ENCODE measurements around the gene HCCS.

HCCS gene

GRCh38 chrX:11099465-11099864, 11.7 kb upstream of the HCCS start:
- Histone ChIP-seq H3K36me3 (ENCODE audit: control insufficient read depth, insufficient read depth, low read length) (no peaks in the 10 kb centered on the region), H3K27ac (ENCODE audit: low read length) (no peak overlapping the region)
- DNase-seq (ENCODE audit: low read depth, low spot score) = no peak

GRCh38 chrX:11100281-11101035, 10.7 kb upstream of the HCCS start:
- no CpG with 5 or more reads among the region's 10 CpGs for WGBS (ENCODE audit: insufficient coverage, insufficient read length)
- H3K4me3 ChIP-seq (ENCODE audit: low read length) = no peak overlapping the region
- H3K9me3 ChIP-seq (ENCODE audit: control insufficient read depth, insufficient read depth, low read length) = no peaks in the 10 kb centered on the region
- no peaks in the 10 kb centered on the region for H3K36me3 ChIP-seq (ENCODE audit: control insufficient read depth, insufficient read depth, low read length)
- no peak overlapping the region for H3K27ac ChIP-seq (ENCODE audit: low read length)
- H3K4me1 ChIP-seq (ENCODE audit: control insufficient read depth, insufficient read depth, low read length) = no peaks in the 10 kb centered on the region
- no peaks in the 10 kb centered on the region for H3K27me3 ChIP-seq (ENCODE audit: control insufficient read depth, insufficient read depth, low read length)
- DNase-seq (ENCODE audit: low read depth, low spot score) = no peak

More at GRCh38 chrX:11099465-11099864, 11.7 kb upstream of the HCCS start:
- Histone ChIP-seq H3K4me3 (ENCODE audit: low read length) (no peak overlapping the region), H3K4me1 (ENCODE audit: control insufficient read depth, insufficient read depth, low read length) (no peaks in the 10 kb centered on the region), H3K27me3 (ENCODE audit: control insufficient read depth, insufficient read depth, low read length) (no peaks in the 10 kb centered on the region), H3K9me3 (ENCODE audit: control insufficient read depth, insufficient read depth, low read length) (no peaks in the 10 kb centered on the region)

- Histone ChIP-seq H3K4me3 (ENCODE audit: low read length) (no peak overlapping the region), H3K27ac (ENCODE audit: low read length) (no peak overlapping the region), H3K27me3 (ENCODE audit: control insufficient read depth, insufficient read depth, low read length) (no peaks in the 10 kb centered on the region), H3K4me1 (ENCODE audit: control insufficient read depth, insufficient read depth, low read length) (no peaks in the 10 kb centered on the region), H3K36me3 (ENCODE audit: control insufficient read depth, insufficient read depth, low read length) (no peaks in the 10 kb centered on the region), H3K9me3 (ENCODE audit: control insufficient read depth, insufficient read depth, low read length) (no peaks in the 10 kb centered on the region)
- no peak for DNase-seq (ENCODE audit: low read depth, low spot score)
- WGBS (ENCODE audit: insufficient coverage, insufficient read length) = no CpG with 5 or more reads among the region's 3 CpGs
Measured at GRCh38 chrX:11103006-11103405, 8.1 kb upstream of the HCCS start.

- no peak overlapping the region for H3K4me3 ChIP-seq (ENCODE audit: low read length)
- no peak for DNase-seq (ENCODE audit: low read depth, low spot score)
Measured at GRCh38 chrX:11103751-11104150, 7.4 kb upstream of the HCCS start.

GRCh38 chrX:11105080-11105479, 6.1 kb upstream of the HCCS start:
- H3K4me3 ChIP-seq (ENCODE audit: low read length) = no peak overlapping the region
- H3K27me3 ChIP-seq (ENCODE audit: control insufficient read depth, insufficient read depth, low read length) = no peaks in the 10 kb centered on the region
- no peaks in the 10 kb centered on the region for H3K36me3 ChIP-seq (ENCODE audit: control insufficient read depth, insufficient read depth, low read length)
- H3K4me1 ChIP-seq (ENCODE audit: control insufficient read depth, insufficient read depth, low read length) = no peaks in the 10 kb centered on the region
- no peaks in the 10 kb centered on the region for H3K9me3 ChIP-seq (ENCODE audit: control insufficient read depth, insufficient read depth, low read length)
- H3K27ac ChIP-seq (ENCODE audit: low read length) = no peak overlapping the region
- DNase-seq (ENCODE audit: low read depth, low spot score) = no peak
- WGBS (ENCODE audit: insufficient coverage, insufficient read length) = no CpG with 5 or more reads among the region's 4 CpGs

More at GRCh38 chrX:11103751-11104150, 7.4 kb upstream of the HCCS start:
- H3K36me3 ChIP-seq (ENCODE audit: control insufficient read depth, insufficient read depth, low read length) = no peaks in the 10 kb centered on the region
- WGBS (ENCODE audit: insufficient coverage, insufficient read length) = no CpG with 5 or more reads among the region's 2 CpGs
- no peaks in the 10 kb centered on the region for H3K4me1 ChIP-seq (ENCODE audit: control insufficient read depth, insufficient read depth, low read length)
- H3K9me3 ChIP-seq (ENCODE audit: control insufficient read depth, insufficient read depth, low read length) = no peaks in the 10 kb centered on the region
- H3K27me3 ChIP-seq (ENCODE audit: control insufficient read depth, insufficient read depth, low read length) = no peaks in the 10 kb centered on the region
- H3K27ac ChIP-seq (ENCODE audit: low read length) = no peak overlapping the region

- 100% methylated on average over 3 of the region's 4 CpGs for WGBS (ENCODE audit: insufficient coverage, insufficient read length)
- no peaks in the 10 kb centered on the region for H3K9me3 ChIP-seq (ENCODE audit: control insufficient read depth, insufficient read depth, low read length)
- no peak overlapping the region for H3K27ac ChIP-seq (ENCODE audit: low read length)
- no peak overlapping the region for H3K4me3 ChIP-seq (ENCODE audit: low read length)
- H3K36me3 ChIP-seq (ENCODE audit: control insufficient read depth, insufficient read depth, low read length) = no peaks in the 10 kb centered on the region
- no peaks in the 10 kb centered on the region for H3K4me1 ChIP-seq (ENCODE audit: control insufficient read depth, insufficient read depth, low read length)
- no peak for DNase-seq (ENCODE audit: low read depth, low spot score)
- H3K27me3 ChIP-seq (ENCODE audit: control insufficient read depth, insufficient read depth, low read length) = no peaks in the 10 kb centered on the region
Measured at GRCh38 chrX:11108253-11108941, 2.7 kb upstream of the HCCS start.

GRCh38 chrX:11109968-11110367, 1.2 kb upstream of the HCCS start:
- Histone ChIP-seq H3K9me3 (ENCODE audit: control insufficient read depth, insufficient read depth, low read length) (no peaks in the 10 kb centered on the region), H3K27ac (ENCODE audit: low read length) (no peak overlapping the region), H3K27me3 (ENCODE audit: control insufficient read depth, insufficient read depth, low read length) (no peaks in the 10 kb centered on the region), H3K4me1 (ENCODE audit: control insufficient read depth, insufficient read depth, low read length) (no peaks in the 10 kb centered on the region), H3K4me3 (ENCODE audit: low read length) (no peak overlapping the region), H3K36me3 (ENCODE audit: control insufficient read depth, insufficient read depth, low read length) (no peaks in the 10 kb centered on the region)
- 100% methylated on average over 1 of the region's 2 CpGs for WGBS (ENCODE audit: insufficient coverage, insufficient read length)
- no peak for DNase-seq (ENCODE audit: low read depth, low spot score)

GRCh38 chrX:11111947-11112346, 815 bp downstream of the HCCS start:
- Histone ChIP-seq H3K36me3 (ENCODE audit: control insufficient read depth, insufficient read depth, low read length) (no peaks in the 10 kb centered on the region; the same call in 1 of the 2 replicates), H3K4me1 (ENCODE audit: control insufficient read depth, insufficient read depth, low read length) (no peaks in the 10 kb centered on the region), H3K9me3 (ENCODE audit: control insufficient read depth, insufficient read depth, low read length) (no peaks in the 10 kb centered on the region), H3K27me3 (ENCODE audit: control insufficient read depth, insufficient read depth, low read length) (no peaks in the 10 kb centered on the region), H3K27ac (ENCODE audit: low read length) (no peak overlapping the region), H3K4me3 (ENCODE audit: low read length) (peak overlapping the region; percentile 74; the same call in 1 of the 2 replicates)
- DNase-seq (ENCODE audit: low read depth, low spot score) = no peak
- no CpG with 5 or more reads among the region's 9 CpGs for WGBS (ENCODE audit: insufficient coverage, insufficient read length)

GRCh38 chrX:11113731-11114130, 2.6 kb downstream of the HCCS start:
- H3K4me1 ChIP-seq (ENCODE audit: control insufficient read depth, insufficient read depth, low read length) = no peaks in the 10 kb centered on the region
- no peaks in the 10 kb centered on the region for H3K9me3 ChIP-seq (ENCODE audit: control insufficient read depth, insufficient read depth, low read length)
- H3K27ac ChIP-seq (ENCODE audit: low read length) = no peak overlapping the region
- no peak for DNase-seq (ENCODE audit: low read depth, low spot score)
- H3K36me3 ChIP-seq (ENCODE audit: control insufficient read depth, insufficient read depth, low read length) = peaks cover 5% of the 10 kb centered on the region; the same call in 1 of the 2 replicates
- no peak overlapping the region for H3K4me3 ChIP-seq (ENCODE audit: low read length)
- no peaks in the 10 kb centered on the region for H3K27me3 ChIP-seq (ENCODE audit: control insufficient read depth, insufficient read depth, low read length)

GRCh38 chrX:11117745-11118144, 6.6 kb downstream of the HCCS start:
- no peak overlapping the region for H3K27ac ChIP-seq (ENCODE audit: low read length)
- WGBS (ENCODE audit: insufficient coverage, insufficient read length) = no CpG with 5 or more reads among the region's 3 CpGs
- H3K4me3 ChIP-seq (ENCODE audit: low read length) = no peak overlapping the region
- H3K9me3 ChIP-seq (ENCODE audit: control insufficient read depth, insufficient read depth, low read length) = no peaks in the 10 kb centered on the region
- no peaks in the 10 kb centered on the region for H3K4me1 ChIP-seq (ENCODE audit: control insufficient read depth, insufficient read depth, low read length)
- no peak for DNase-seq (ENCODE audit: low read depth, low spot score)
- no peaks in the 10 kb centered on the region for H3K27me3 ChIP-seq (ENCODE audit: control insufficient read depth, insufficient read depth, low read length)
- peaks cover 11% of the 10 kb centered on the region; the same call in 1 of the 2 replicates for H3K36me3 ChIP-seq (ENCODE audit: control insufficient read depth, insufficient read depth, low read length)
